ENCODE measurements around the gene POPDC3.
"Not testable (repeated sequence)": the region's sequence is repeated elsewhere in the genome, so short reads cannot be mapped to it uniquely, and the experiment has no call there.

The POPDC3 gene

GRCh38 chr6:105179244-105180065, at the start of gene POPDC3:
POPDC3 (minus strand) TSS chr6:105180014; CDS start chr6:105161909, 18,105 bp downstream.
- peak; percentile 42 for DNase-seq (ENCODE audit: low spot score)
- TF ChIP-seq CTCF (IDR thresholded peaks at IDR 0.05; ENCODE audit: borderline replicate concordance, control extremely low read depth, extremely low read depth, insufficient read depth, missing control alignments), result no peak
- in situ Hi-C loops (cut with MboI; ENCODE audit: low sequenced_read_pairs, unreplicated experiment), result no loop called here

GRCh38 chr6:105227295-105227767, 47.5 kb upstream of the POPDC3 start:
- no peak for TF ChIP-seq CTCF (IDR thresholded peaks at IDR 0.05; ENCODE audit: borderline replicate concordance, control extremely low read depth, extremely low read depth, insufficient read depth, missing control alignments)
- in situ Hi-C loops (cut with MboI; ENCODE audit: low sequenced_read_pairs, unreplicated experiment), result no loop called here
- no peak for DNase-seq (ENCODE audit: low spot score)

- DNase-seq (ENCODE audit: low spot score), result no peak
- in situ Hi-C loops (cut with MboI; ENCODE audit: low sequenced_read_pairs, unreplicated experiment), result no loop called here
Observed at GRCh38 chr6:105226598-105227294, 46.9 kb upstream of the POPDC3 start.

GRCh38 chr6:105223242-105223641, 43.4 kb upstream of the POPDC3 start:
- in situ Hi-C loops (cut with MboI; ENCODE audit: low sequenced_read_pairs, unreplicated experiment), result no loop called here
- TF ChIP-seq CTCF (IDR thresholded peaks at IDR 0.05; ENCODE audit: borderline replicate concordance, control extremely low read depth, extremely low read depth, insufficient read depth, missing control alignments), result no peak
- no peak for DNase-seq (ENCODE audit: low spot score)

More at GRCh38 chr6:105226598-105227294, 46.9 kb upstream of the POPDC3 start:
- no peak for TF ChIP-seq CTCF (IDR thresholded peaks at IDR 0.05; ENCODE audit: borderline replicate concordance, control extremely low read depth, extremely low read depth, insufficient read depth, missing control alignments)

GRCh38 chr6:105221219-105221618, 41.4 kb upstream of the POPDC3 start:
- DNase-seq (ENCODE audit: low spot score); in situ Hi-C loops (cut with MboI; ENCODE audit: low sequenced_read_pairs, unreplicated experiment): not testable (repeated sequence)

- no peak for TF ChIP-seq CTCF (IDR thresholded peaks at IDR 0.05; ENCODE audit: borderline replicate concordance, control extremely low read depth, extremely low read depth, insufficient read depth, missing control alignments)
- no peak for DNase-seq (ENCODE audit: low spot score)
- in situ Hi-C loops (cut with MboI; ENCODE audit: low sequenced_read_pairs, unreplicated experiment), result no loop called here
Observed at GRCh38 chr6:105220186-105220585, 40.4 kb upstream of the POPDC3 start.

GRCh38 chr6:105219218-105219617, 39.4 kb upstream of the POPDC3 start:
- in situ Hi-C loops (cut with MboI; ENCODE audit: low sequenced_read_pairs, unreplicated experiment); DNase-seq (ENCODE audit: low spot score): not testable (repeated sequence)

Data from GM13976 (cell line).